H9 (cell line): ENCODE results near the gene IQGAP3. TPM values are rescaled to one million over a fixed set of nuclear protein-coding genes. Genes with fewer than 3 reads are reported as not detected.

Experiments used
- DNase-seq: peaks from one replicate; pipeline ENCODE4 v3.0.0-alpha.2; 2017
- H2AFZ ChIP-seq: one replicate; pipeline ENCODE4 v1.6.1; 2013; ENCODE audit warnings: mild to moderate bottlenecking, low read length, control low read depth, moderate library complexity
- H2AK5ac ChIP-seq: 2 replicates; pipeline ENCODE4 v1.6.1; 2013; ENCODE audit warnings: low read length, control low read depth, mixed read lengths; ENCODE audit not compliant: insufficient read length
- H2BK120ac ChIP-seq: one replicate; pipeline ENCODE4 v1.6.1; 2013; ENCODE audit warnings: low read depth, mild to moderate bottlenecking, low read length, control low read depth, inconsistent platforms; ENCODE audit not compliant: poor library complexity, severe bottlenecking
- H2BK12ac ChIP-seq: 2 replicates; pipeline ENCODE4 v1.6.1; 2013; ENCODE audit warnings: low read length, control low read depth, mixed read lengths, low read depth; ENCODE audit not compliant: insufficient read length
- H2BK15ac ChIP-seq: 2 replicates; pipeline ENCODE4 v1.6.1; 2013; ENCODE audit warnings: low read depth, low read length, control low read depth
- H2BK20ac ChIP-seq: one replicate; pipeline ENCODE4 v1.6.1; 2013; ENCODE audit warnings: low read depth, mild to moderate bottlenecking, low read length, control low read depth, inconsistent platforms; ENCODE audit not compliant: poor library complexity, severe bottlenecking
- H2BK5ac ChIP-seq: 2 replicates; pipeline ENCODE4 v1.6.1; 2013; ENCODE audit warnings: low read length, control low read depth, mixed read lengths; ENCODE audit not compliant: insufficient read length
- H3K14ac ChIP-seq: 2 replicates; pipeline ENCODE4 v1.6.1; 2013; ENCODE audit warnings: low read length, control low read depth; ENCODE audit not compliant: insufficient read depth
- H3K18ac ChIP-seq: 2 replicates; pipeline ENCODE4 v1.6.1; 2013; ENCODE audit warnings: low read depth, mild to moderate bottlenecking, mixed read lengths, low read length, control low read depth; ENCODE audit not compliant: insufficient read length
- H3K23ac ChIP-seq: 2 replicates; pipeline ENCODE4 v1.6.1; 2013; ENCODE audit warnings: low read length, control low read depth, mixed read lengths, low read depth; ENCODE audit not compliant: insufficient read length
- H3K23me2 ChIP-seq: 2 replicates; pipeline ENCODE4 v1.6.1; 2013; ENCODE audit warnings: low read depth, mild to moderate bottlenecking, mixed read lengths, low read length, control low read depth; ENCODE audit not compliant: insufficient read length, poor library complexity, severe bottlenecking
- H3K27ac ChIP-seq: 2 replicates; pipeline ENCODE4 v1.5.1; 2013; ENCODE audit warnings: low read length, control low read depth, mixed read lengths, low read depth; ENCODE audit not compliant: insufficient read length
- H3K27me3 ChIP-seq: 2 replicates; pipeline ENCODE4 v1.6.1; 2013; ENCODE audit warnings: low read length, control low read depth, inconsistent platforms; ENCODE audit not compliant: insufficient read depth
- H3K4ac ChIP-seq: 2 replicates; pipeline ENCODE4 v1.6.1; 2013; ENCODE audit warnings: low read depth, mild to moderate bottlenecking, control low read depth, inconsistent platforms, low read length, moderate library complexity
- H3K4me1 ChIP-seq: 2 replicates; pipeline ENCODE4 v1.6.1; 2013; ENCODE audit warnings: low read length, control low read depth, inconsistent platforms; ENCODE audit not compliant: insufficient read depth
- H3K4me2 ChIP-seq: 2 replicates; pipeline ENCODE4 v1.6.1; 2013; ENCODE audit warnings: low read length, control low read depth, mixed read lengths; ENCODE audit not compliant: insufficient read length, insufficient read depth
- H3K56ac ChIP-seq: 2 replicates; pipeline ENCODE4 v1.6.1; 2013; ENCODE audit warnings: low read depth, mild to moderate bottlenecking, mixed read lengths, low read length, control low read depth; ENCODE audit not compliant: insufficient read length
- H3K79me1 ChIP-seq: 2 replicates; pipeline ENCODE4 v1.6.1; 2013; ENCODE audit warnings: low read depth, mild to moderate bottlenecking, moderate library complexity, low read length, control low read depth, inconsistent platforms; ENCODE audit not compliant: insufficient read depth, poor library complexity, severe bottlenecking
- H3K79me2 ChIP-seq: 2 replicates; pipeline ENCODE4 v1.6.1; 2013; ENCODE audit warnings: low read length, control low read depth, inconsistent platforms; ENCODE audit not compliant: insufficient read depth
- H3K9ac ChIP-seq: 2 replicates; pipeline ENCODE4 v1.6.1; 2013; ENCODE audit warnings: low read length, control low read depth, mixed read lengths; ENCODE audit not compliant: insufficient read length; ENCODE audit errors: extremely low read depth
- H3K9me3 ChIP-seq: one replicate; pipeline ENCODE4 v1.6.1; 2013; ENCODE audit warnings: low read depth, low read length, inconsistent platforms; ENCODE audit not compliant: control insufficient read depth
- H3T11ph ChIP-seq: one replicate; pipeline ENCODE4 v1.6.1; 2013; ENCODE audit warnings: mild to moderate bottlenecking, low read length, control low read depth, inconsistent platforms
- H4K20me1 ChIP-seq: one replicate; pipeline ENCODE4 v1.6.1; 2013; ENCODE audit not compliant: control insufficient read depth, insufficient read length, insufficient read depth
- H4K5ac ChIP-seq: 2 replicates; pipeline ENCODE4 v1.6.1; 2013; ENCODE audit warnings: low read depth, mild to moderate bottlenecking, mixed read lengths, low read length, control low read depth; ENCODE audit not compliant: insufficient read length
- H4K8ac ChIP-seq: replicated peaks from 2 replicates; pipeline ENCODE4 v1.6.1; 2013; ENCODE audit warnings: low read length, control low read depth, mixed read lengths, low read depth; ENCODE audit not compliant: insufficient read length
- H4K91ac ChIP-seq: 2 replicates; pipeline ENCODE4 v1.6.1; 2013; ENCODE audit warnings: low read depth, mild to moderate bottlenecking, moderate library complexity, mixed read lengths, low read length, control low read depth; ENCODE audit not compliant: insufficient read length
- H3K27ac Mint-ChIP-seq, 3 experiments: 2 replicates in 2 of 3; 3 replicates in 1 of 3; pipeline ENCODE4 v1.8.0; 2020 to 2021; ENCODE audit warnings: mixed read lengths in 3 of 3, mild to moderate bottlenecking in 1 of 3, moderate library complexity in 1 of 3
- H3K27me3 Mint-ChIP-seq: 2 replicates; pipeline ENCODE4 v1.8.0; 2021; ENCODE audit warnings: low read depth, mild to moderate bottlenecking, moderate library complexity, mixed read lengths
- H3K36me3 Mint-ChIP-seq, 3 experiments: 2 replicates in 2 of 3; 3 replicates in 1 of 3; pipeline ENCODE4 v1.8.0; 2020 to 2021; ENCODE audit warnings: low read depth in 3 of 3, mixed read lengths in 3 of 3; ENCODE audit not compliant: insufficient read depth in 1 of 3
- H3K4me1 Mint-ChIP-seq, 2 experiments: 2 replicates each; pipeline ENCODE4 v1.8.0; 2020; ENCODE audit warnings: mixed read lengths in 2 of 2
- H3K4me3 Mint-ChIP-seq, 2 experiments: 2 replicates in 1 of 2; 3 replicates in 1 of 2; pipeline ENCODE4 v1.8.0; 2020 to 2021; ENCODE audit warnings: mild to moderate bottlenecking in 2 of 2, mixed read lengths in 2 of 2, moderate library complexity in 1 of 2
- H3K9me3 Mint-ChIP-seq, 2 experiments: 2 replicates in 1 of 2; 3 replicates in 1 of 2; pipeline ENCODE4 v1.8.0; 2020; ENCODE audit warnings: mild to moderate bottlenecking in 2 of 2, mixed read lengths in 2 of 2, moderate library complexity in 1 of 2
- CTCF ChIP-seq: fragments of 200-600 bp; sonication (generic); conservative IDR thresholded peaks from 3 replicates; pipeline ENCODE4 v1.8.0; 2021; ENCODE audit warnings: antibody characterized with exemption, mild to moderate bottlenecking
- total RNA-seq: library from RNA; stranded (reverse); gene quantifications from 2 replicates; pipeline ENCODE4 v1.2.1, GENCODE V29; 2021

The IQGAP3 gene
- total RNA-seq, 1 experiment from 2014 or later: 24.5 TPM

- peaks cover 2 to 23% (median 13%) of the 10 kb centered on the region in 3 experiments; a peak in 6 of 7 replicates for H3K36me3 Mint-ChIP-seq
- H3K9me3 ChIP-seq: no peaks in the 10 kb centered on the region
- no peak overlapping the region for H3K27ac ChIP-seq
- no peak overlapping the region for H2BK20ac ChIP-seq
- no peaks in the 10 kb centered on the region for H3K27me3 ChIP-seq
- no peak for DNase-seq
- no peak overlapping the region for H2BK5ac ChIP-seq
- H3K14ac ChIP-seq: no peak overlapping the region
- TF ChIP-seq CTCF: no peak
- no peak overlapping the region for H3K4me3 Mint-ChIP-seq
- no peak overlapping the region for H3K18ac ChIP-seq
- H4K5ac ChIP-seq: no peak overlapping the region
- H3K56ac ChIP-seq: no peak overlapping the region
- H2BK120ac ChIP-seq: no peak overlapping the region
- H4K91ac ChIP-seq: no peak overlapping the region
- no peaks in the 10 kb centered on the region for H3K79me2 ChIP-seq
- H3K4me2 ChIP-seq: no peak overlapping the region
- H2BK15ac ChIP-seq: no peak overlapping the region
- no peak overlapping the region for H4K8ac ChIP-seq
- H3K23me2 ChIP-seq: no peaks in the 10 kb centered on the region
- no peak overlapping the region for H2BK12ac ChIP-seq
- H3K27ac Mint-ChIP-seq: no peak overlapping the region
- no peak overlapping the region for H3K9ac ChIP-seq
- H3K23ac ChIP-seq: no peak overlapping the region
- H3K27me3 Mint-ChIP-seq: no peaks in the 10 kb centered on the region
- H3K79me1 ChIP-seq: no peaks in the 10 kb centered on the region
- H3K4ac ChIP-seq: no peak overlapping the region
- H3T11ph ChIP-seq: no peak overlapping the region
- H2AFZ ChIP-seq: no peak overlapping the region
- peaks cover 8% of the 10 kb centered on the region; the same call in 1 of the 2 replicates for H3K4me1 ChIP-seq
- H4K20me1 ChIP-seq: no peaks in the 10 kb centered on the region
- no peaks in the 10 kb centered on the region for H3K9me3 Mint-ChIP-seq
- H2AK5ac ChIP-seq: no peak overlapping the region
- peaks cover 17% of the 10 kb centered on the region in 2 experiments for H3K4me1 Mint-ChIP-seq
Observed at GRCh38 chr1:156522443-156522970, 49.9 kb downstream of the IQGAP3 start.
